SK-N-SH (cell line): ENCODE results near the gene TMEM174.

ENCODE experiments used
- CTCF ChIP-seq: fragments of 200-600 bp; sonication (generic); IDR thresholded peaks from 2 replicates; pipeline ENCODE4 v1.6.1; 2017; ENCODE audit warnings: antibody characterized with exemption, mild to moderate bottlenecking, moderate library complexity
- ELF1 ChIP-seq: IDR thresholded peaks from 2 replicates; pipeline ENCODE4 v1.4.0; 2012
- FOSL2 ChIP-seq: IDR thresholded peaks from 2 replicates; pipeline ENCODE4 v1.4.0; 2012; ENCODE audit warnings: low read depth, mild to moderate bottlenecking, moderate library complexity, borderline replicate concordance
- GABPA ChIP-seq: IDR thresholded peaks from 2 replicates; pipeline ENCODE4 v1.4.0; 2012; ENCODE audit warnings: low read depth, mild to moderate bottlenecking
- NRF1 ChIP-seq: IDR thresholded peaks from 2 replicates; pipeline ENCODE4 v1.6.1; 2012; ENCODE audit warnings: low read depth, mild to moderate bottlenecking, low read length
- SMC3 ChIP-seq: IDR thresholded peaks from 2 replicates; pipeline ENCODE4 v1.6.1; 2012; ENCODE audit warnings: low read depth, low read length, improper control_type of control experiment
- TAF1 ChIP-seq: IDR thresholded peaks from 2 replicates; pipeline ENCODE4 v1.6.1; 2012; ENCODE audit warnings: low read depth, mild to moderate bottlenecking, low read length, moderate library complexity, borderline replicate concordance

GRCh38 chr5:73204332-73204731 is 31.3 kb downstream of the TMEM174 start:
- TF ChIP-seq ELF1, result no peak
- no peak for TF ChIP-seq CTCF
- TF ChIP-seq SMC3, result no peak
- no peak for TF ChIP-seq TAF1
- TF ChIP-seq NRF1, result no peak
- TF ChIP-seq FOSL2, result no peak
- TF ChIP-seq GABPA, result no peak
